ENCODE measurements around the gene PAPPA.

DNA sequence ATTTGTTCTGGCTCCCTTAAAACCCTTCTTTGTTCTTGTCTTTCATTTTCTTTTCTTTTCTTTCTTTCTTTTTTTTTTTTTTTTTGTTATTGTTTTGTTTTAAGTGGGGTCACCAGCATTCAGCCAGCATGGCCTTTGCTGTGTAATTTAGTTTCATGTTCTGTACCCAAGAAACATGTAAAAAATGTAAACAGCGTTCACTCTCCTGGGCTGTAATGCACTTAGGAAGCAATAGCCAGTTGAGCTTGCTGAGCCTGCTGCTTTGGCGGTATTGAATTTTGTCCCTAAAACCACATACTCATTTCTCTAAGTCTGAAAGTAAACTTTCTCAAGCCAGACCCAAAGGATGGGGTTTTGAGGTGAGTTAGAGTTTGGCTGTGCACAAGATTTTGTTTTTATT lies 158.6 kb downstream of the PAPPA start:
- TF ChIP-seq RBAK (tag by site-specific recombination; IDR thresholded peaks at IDR 0.05), result no peak
- TF ChIP-seq, protein P1, sequence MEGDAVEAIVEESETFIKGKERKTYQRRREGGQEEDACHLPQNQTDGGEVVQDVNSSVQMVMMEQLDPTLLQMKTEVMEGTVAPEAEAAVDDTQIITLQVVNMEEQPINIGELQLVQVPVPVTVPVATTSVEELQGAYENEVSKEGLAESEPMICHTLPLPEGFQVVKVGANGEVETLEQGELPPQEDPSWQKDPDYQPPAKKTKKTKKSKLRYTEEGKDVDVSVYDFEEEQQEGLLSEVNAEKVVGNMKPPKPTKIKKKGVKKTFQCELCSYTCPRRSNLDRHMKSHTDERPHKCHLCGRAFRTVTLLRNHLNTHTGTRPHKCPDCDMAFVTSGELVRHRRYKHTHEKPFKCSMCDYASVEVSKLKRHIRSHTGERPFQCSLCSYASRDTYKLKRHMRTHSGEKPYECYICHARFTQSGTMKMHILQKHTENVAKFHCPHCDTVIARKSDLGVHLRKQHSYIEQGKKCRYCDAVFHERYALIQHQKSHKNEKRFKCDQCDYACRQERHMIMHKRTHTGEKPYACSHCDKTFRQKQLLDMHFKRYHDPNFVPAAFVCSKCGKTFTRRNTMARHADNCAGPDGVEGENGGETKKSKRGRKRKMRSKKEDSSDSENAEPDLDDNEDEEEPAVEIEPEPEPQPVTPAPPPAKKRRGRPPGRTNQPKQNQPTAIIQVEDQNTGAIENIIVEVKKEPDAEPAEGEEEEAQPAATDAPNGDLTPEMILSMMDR (tag by site-specific recombination; IDR thresholded peaks at IDR 0.05), result no peak
- TF ChIP-seq, protein P2, sequence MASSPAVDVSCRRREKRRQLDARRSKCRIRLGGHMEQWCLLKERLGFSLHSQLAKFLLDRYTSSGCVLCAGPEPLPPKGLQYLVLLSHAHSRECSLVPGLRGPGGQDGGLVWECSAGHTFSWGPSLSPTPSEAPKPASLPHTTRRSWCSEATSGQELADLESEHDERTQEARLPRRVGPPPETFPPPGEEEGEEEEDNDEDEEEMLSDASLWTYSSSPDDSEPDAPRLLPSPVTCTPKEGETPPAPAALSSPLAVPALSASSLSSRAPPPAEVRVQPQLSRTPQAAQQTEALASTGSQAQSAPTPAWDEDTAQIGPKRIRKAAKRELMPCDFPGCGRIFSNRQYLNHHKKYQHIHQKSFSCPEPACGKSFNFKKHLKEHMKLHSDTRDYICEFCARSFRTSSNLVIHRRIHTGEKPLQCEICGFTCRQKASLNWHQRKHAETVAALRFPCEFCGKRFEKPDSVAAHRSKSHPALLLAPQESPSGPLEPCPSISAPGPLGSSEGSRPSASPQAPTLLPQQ (tag by site-specific recombination; IDR thresholded peaks at IDR 0.05), result no peak
- no peak for TF ChIP-seq MYNN (tag by site-specific recombination; IDR thresholded peaks at IDR 0.05; ENCODE audit: borderline replicate concordance)
- TF ChIP-seq, protein P3, sequence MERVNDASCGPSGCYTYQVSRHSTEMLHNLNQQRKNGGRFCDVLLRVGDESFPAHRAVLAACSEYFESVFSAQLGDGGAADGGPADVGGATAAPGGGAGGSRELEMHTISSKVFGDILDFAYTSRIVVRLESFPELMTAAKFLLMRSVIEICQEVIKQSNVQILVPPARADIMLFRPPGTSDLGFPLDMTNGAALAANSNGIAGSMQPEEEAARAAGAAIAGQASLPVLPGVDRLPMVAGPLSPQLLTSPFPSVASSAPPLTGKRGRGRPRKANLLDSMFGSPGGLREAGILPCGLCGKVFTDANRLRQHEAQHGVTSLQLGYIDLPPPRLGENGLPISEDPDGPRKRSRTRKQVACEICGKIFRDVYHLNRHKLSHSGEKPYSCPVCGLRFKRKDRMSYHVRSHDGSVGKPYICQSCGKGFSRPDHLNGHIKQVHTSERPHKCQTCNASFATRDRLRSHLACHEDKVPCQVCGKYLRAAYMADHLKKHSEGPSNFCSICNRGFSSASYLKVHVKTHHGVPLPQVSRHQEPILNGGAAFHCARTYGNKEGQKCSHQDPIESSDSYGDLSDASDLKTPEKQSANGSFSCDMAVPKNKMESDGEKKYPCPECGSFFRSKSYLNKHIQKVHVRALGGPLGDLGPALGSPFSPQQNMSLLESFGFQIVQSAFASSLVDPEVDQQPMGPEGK (tag by site-specific recombination; IDR thresholded peaks at IDR 0.05), result no peak
- TF ChIP-seq, protein P4, sequence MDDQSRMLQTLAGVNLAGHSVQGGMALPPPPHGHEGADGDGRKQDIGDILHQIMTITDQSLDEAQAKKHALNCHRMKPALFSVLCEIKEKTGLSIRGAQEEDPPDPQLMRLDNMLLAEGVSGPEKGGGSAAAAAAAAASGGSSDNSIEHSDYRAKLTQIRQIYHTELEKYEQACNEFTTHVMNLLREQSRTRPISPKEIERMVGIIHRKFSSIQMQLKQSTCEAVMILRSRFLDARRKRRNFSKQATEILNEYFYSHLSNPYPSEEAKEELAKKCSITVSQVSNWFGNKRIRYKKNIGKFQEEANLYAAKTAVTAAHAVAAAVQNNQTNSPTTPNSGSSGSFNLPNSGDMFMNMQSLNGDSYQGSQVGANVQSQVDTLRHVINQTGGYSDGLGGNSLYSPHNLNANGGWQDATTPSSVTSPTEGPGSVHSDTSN (CRISPR knock-in tag; IDR thresholded peaks at IDR 0.05), result no peak
- TF ChIP-seq, protein P5, sequence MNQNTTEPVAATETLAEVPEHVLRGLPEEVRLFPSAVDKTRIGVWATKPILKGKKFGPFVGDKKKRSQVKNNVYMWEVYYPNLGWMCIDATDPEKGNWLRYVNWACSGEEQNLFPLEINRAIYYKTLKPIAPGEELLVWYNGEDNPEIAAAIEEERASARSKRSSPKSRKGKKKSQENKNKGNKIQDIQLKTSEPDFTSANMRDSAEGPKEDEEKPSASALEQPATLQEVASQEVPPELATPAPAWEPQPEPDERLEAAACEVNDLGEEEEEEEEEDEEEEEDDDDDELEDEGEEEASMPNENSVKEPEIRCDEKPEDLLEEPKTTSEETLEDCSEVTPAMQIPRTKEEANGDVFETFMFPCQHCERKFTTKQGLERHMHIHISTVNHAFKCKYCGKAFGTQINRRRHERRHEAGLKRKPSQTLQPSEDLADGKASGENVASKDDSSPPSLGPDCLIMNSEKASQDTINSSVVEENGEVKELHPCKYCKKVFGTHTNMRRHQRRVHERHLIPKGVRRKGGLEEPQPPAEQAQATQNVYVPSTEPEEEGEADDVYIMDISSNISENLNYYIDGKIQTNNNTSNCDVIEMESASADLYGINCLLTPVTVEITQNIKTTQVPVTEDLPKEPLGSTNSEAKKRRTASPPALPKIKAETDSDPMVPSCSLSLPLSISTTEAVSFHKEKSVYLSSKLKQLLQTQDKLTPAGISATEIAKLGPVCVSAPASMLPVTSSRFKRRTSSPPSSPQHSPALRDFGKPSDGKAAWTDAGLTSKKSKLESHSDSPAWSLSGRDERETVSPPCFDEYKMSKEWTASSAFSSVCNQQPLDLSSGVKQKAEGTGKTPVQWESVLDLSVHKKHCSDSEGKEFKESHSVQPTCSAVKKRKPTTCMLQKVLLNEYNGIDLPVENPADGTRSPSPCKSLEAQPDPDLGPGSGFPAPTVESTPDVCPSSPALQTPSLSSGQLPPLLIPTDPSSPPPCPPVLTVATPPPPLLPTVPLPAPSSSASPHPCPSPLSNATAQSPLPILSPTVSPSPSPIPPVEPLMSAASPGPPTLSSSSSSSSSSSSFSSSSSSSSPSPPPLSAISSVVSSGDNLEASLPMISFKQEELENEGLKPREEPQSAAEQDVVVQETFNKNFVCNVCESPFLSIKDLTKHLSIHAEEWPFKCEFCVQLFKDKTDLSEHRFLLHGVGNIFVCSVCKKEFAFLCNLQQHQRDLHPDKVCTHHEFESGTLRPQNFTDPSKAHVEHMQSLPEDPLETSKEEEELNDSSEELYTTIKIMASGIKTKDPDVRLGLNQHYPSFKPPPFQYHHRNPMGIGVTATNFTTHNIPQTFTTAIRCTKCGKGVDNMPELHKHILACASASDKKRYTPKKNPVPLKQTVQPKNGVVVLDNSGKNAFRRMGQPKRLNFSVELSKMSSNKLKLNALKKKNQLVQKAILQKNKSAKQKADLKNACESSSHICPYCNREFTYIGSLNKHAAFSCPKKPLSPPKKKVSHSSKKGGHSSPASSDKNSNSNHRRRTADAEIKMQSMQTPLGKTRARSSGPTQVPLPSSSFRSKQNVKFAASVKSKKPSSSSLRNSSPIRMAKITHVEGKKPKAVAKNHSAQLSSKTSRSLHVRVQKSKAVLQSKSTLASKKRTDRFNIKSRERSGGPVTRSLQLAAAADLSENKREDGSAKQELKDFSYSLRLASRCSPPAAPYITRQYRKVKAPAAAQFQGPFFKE (tag by site-specific recombination; IDR thresholded peaks at IDR 0.05; ENCODE audit: borderline replicate concordance), result no peak
- no peak for TF ChIP-seq KLF10 (tag by site-specific recombination; IDR thresholded peaks at IDR 0.05)
- TF ChIP-seq ZBTB7A (tag by site-specific recombination; IDR thresholded peaks at IDR 0.05; ENCODE audit: low read depth), result no peak
- no peak for TF ChIP-seq ZNF311 (tag by site-specific recombination; IDR thresholded peaks at IDR 0.05; ENCODE audit: borderline replicate concordance)
- TF ChIP-seq, protein P6, sequence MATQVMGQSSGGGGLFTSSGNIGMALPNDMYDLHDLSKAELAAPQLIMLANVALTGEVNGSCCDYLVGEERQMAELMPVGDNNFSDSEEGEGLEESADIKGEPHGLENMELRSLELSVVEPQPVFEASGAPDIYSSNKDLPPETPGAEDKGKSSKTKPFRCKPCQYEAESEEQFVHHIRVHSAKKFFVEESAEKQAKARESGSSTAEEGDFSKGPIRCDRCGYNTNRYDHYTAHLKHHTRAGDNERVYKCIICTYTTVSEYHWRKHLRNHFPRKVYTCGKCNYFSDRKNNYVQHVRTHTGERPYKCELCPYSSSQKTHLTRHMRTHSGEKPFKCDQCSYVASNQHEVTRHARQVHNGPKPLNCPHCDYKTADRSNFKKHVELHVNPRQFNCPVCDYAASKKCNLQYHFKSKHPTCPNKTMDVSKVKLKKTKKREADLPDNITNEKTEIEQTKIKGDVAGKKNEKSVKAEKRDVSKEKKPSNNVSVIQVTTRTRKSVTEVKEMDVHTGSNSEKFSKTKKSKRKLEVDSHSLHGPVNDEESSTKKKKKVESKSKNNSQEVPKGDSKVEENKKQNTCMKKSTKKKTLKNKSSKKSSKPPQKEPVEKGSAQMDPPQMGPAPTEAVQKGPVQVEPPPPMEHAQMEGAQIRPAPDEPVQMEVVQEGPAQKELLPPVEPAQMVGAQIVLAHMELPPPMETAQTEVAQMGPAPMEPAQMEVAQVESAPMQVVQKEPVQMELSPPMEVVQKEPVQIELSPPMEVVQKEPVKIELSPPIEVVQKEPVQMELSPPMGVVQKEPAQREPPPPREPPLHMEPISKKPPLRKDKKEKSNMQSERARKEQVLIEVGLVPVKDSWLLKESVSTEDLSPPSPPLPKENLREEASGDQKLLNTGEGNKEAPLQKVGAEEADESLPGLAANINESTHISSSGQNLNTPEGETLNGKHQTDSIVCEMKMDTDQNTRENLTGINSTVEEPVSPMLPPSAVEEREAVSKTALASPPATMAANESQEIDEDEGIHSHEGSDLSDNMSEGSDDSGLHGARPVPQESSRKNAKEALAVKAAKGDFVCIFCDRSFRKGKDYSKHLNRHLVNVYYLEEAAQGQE (tag by site-specific recombination; IDR thresholded peaks at IDR 0.05), result no peak
- TF ChIP-seq YY1 (tag by site-specific recombination; IDR thresholded peaks at IDR 0.05), result no peak

Measured in HEK293 (cell line).